ENCODE results near the gene OTOS.

GRCh38 chr2:240125742-240126141 is 14.7 kb downstream of the OTOS start:
- TF ChIP-seq ZNF496 (CRISPR knock-in tag; IDR thresholded peaks at IDR 0.05; ENCODE audit: insufficient replicate concordance) (no peak), MZF1 (CRISPR knock-in tag; IDR thresholded peaks at IDR 0.05; ENCODE audit: borderline replicate concordance) (no peak), ZMYM4 (CRISPR knock-in tag; IDR thresholded peaks at IDR 0.05) (no peak), CBX2 (IDR thresholded peaks at IDR 0.05; ENCODE audit: low read depth, low read length) (no peak), CBX2 (CRISPR knock-in tag; IDR thresholded peaks at IDR 0.05; ENCODE audit: low read depth) (no peak), YY1 (IDR thresholded peaks at IDR 0.05; ENCODE audit: insufficient read depth, insufficient replicate concordance, low read depth, low read length) (no peak), GTF2F1 (IDR thresholded peaks at IDR 0.05; ENCODE audit: low read length) (no peak), ZNF670 (CRISPR knock-in tag; IDR thresholded peaks at IDR 0.05; ENCODE audit: borderline replicate concordance) (no peak), ZNF124 (CRISPR knock-in tag; IDR thresholded peaks at IDR 0.05) (no peak), EP300 (IDR thresholded peaks at IDR 0.05; ENCODE audit: low read depth in 2 of 2, low read length in 2 of 2) (no peak), EP300 (CRISPR knock-in tag; IDR thresholded peaks at IDR 0.05; ENCODE audit: borderline replicate concordance) (no peak)
- TF ChIP-seq, protein P1, sequence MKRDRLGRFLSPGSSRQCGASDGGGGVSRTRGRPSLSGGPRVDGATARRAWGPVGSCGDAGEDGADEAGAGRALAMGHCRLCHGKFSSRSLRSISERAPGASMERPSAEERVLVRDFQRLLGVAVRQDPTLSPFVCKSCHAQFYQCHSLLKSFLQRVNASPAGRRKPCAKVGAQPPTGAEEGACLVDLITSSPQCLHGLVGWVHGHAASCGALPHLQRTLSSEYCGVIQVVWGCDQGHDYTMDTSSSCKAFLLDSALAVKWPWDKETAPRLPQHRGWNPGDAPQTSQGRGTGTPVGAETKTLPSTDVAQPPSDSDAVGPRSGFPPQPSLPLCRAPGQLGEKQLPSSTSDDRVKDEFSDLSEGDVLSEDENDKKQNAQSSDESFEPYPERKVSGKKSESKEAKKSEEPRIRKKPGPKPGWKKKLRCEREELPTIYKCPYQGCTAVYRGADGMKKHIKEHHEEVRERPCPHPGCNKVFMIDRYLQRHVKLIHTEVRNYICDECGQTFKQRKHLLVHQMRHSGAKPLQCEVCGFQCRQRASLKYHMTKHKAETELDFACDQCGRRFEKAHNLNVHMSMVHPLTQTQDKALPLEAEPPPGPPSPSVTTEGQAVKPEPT (CRISPR knock-in tag; IDR thresholded peaks at IDR 0.05; ENCODE audit: low read depth): no peak
- TF ChIP-seq, protein P2, sequence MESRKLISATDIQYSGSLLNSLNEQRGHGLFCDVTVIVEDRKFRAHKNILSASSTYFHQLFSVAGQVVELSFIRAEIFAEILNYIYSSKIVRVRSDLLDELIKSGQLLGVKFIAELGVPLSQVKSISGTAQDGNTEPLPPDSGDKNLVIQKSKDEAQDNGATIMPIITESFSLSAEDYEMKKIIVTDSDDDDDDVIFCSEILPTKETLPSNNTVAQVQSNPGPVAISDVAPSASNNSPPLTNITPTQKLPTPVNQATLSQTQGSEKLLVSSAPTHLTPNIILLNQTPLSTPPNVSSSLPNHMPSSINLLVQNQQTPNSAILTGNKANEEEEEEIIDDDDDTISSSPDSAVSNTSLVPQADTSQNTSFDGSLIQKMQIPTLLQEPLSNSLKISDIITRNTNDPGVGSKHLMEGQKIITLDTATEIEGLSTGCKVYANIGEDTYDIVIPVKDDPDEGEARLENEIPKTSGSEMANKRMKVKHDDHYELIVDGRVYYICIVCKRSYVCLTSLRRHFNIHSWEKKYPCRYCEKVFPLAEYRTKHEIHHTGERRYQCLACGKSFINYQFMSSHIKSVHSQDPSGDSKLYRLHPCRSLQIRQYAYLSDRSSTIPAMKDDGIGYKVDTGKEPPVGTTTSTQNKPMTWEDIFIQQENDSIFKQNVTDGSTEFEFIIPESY (CRISPR knock-in tag; IDR thresholded peaks at IDR 0.05): no peak
- TF ChIP-seq, protein P3, sequence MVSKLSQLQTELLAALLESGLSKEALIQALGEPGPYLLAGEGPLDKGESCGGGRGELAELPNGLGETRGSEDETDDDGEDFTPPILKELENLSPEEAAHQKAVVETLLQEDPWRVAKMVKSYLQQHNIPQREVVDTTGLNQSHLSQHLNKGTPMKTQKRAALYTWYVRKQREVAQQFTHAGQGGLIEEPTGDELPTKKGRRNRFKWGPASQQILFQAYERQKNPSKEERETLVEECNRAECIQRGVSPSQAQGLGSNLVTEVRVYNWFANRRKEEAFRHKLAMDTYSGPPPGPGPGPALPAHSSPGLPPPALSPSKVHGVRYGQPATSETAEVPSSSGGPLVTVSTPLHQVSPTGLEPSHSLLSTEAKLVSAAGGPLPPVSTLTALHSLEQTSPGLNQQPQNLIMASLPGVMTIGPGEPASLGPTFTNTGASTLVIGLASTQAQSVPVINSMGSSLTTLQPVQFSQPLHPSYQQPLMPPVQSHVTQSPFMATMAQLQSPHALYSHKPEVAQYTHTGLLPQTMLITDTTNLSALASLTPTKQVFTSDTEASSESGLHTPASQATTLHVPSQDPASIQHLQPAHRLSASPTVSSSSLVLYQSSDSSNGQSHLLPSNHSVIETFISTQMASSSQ (IDR thresholded peaks at IDR 0.05; ENCODE audit: low read depth): no peak
- TF ChIP-seq, protein P3 (CRISPR knock-in tag; IDR thresholded peaks at IDR 0.05; ENCODE audit: borderline replicate concordance): no peak
- TF ChIP-seq, protein P4, sequence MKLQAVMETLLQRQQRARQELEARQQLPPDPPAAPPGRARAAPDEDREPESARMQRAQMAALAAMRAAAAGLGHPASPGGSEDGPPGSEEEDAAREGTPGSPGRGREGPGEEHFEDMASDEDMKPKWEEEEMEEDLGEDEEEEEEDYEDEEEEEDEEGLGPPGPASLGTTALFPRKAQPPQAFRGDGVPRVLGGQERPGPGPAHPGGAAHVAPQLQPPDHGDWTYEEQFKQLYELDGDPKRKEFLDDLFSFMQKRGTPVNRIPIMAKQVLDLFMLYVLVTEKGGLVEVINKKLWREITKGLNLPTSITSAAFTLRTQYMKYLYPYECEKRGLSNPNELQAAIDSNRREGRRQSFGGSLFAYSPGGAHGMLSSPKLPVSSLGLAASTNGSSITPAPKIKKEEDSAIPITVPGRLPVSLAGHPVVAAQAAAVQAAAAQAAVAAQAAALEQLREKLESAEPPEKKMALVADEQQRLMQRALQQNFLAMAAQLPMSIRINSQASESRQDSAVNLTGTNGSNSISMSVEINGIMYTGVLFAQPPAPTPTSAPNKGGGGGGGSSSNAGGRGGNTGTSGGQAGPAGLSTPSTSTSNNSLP (IDR thresholded peaks at IDR 0.05; ENCODE audit: low read depth, low read length): no peak
- TF ChIP-seq, protein P5, sequence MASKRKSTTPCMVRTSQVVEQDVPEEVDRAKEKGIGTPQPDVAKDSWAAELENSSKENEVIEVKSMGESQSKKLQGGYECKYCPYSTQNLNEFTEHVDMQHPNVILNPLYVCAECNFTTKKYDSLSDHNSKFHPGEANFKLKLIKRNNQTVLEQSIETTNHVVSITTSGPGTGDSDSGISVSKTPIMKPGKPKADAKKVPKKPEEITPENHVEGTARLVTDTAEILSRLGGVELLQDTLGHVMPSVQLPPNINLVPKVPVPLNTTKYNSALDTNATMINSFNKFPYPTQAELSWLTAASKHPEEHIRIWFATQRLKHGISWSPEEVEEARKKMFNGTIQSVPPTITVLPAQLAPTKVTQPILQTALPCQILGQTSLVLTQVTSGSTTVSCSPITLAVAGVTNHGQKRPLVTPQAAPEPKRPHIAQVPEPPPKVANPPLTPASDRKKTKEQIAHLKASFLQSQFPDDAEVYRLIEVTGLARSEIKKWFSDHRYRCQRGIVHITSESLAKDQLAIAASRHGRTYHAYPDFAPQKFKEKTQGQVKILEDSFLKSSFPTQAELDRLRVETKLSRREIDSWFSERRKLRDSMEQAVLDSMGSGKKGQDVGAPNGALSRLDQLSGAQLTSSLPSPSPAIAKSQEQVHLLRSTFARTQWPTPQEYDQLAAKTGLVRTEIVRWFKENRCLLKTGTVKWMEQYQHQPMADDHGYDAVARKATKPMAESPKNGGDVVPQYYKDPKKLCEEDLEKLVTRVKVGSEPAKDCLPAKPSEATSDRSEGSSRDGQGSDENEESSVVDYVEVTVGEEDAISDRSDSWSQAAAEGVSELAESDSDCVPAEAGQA (IDR thresholded peaks at IDR 0.05; ENCODE audit: low read depth): no peak
- TF ChIP-seq, protein P5 (CRISPR knock-in tag; IDR thresholded peaks at IDR 0.05; ENCODE audit: borderline replicate concordance): no peak
